ENCODE data around the gene HIGD2B.
"Not testable (repeated sequence)": the region's sequence is repeated elsewhere in the genome, so short reads cannot be mapped to it uniquely, and the experiment has no call there.

The HIGD2B gene

GRCh38 chr15:72636519-72637282 is 49.3 kb downstream of the HIGD2B start:
- H3K9me3 ChIP-seq (ENCODE audit: control insufficient read depth, insufficient read depth, low read length); H3K9ac ChIP-seq (ENCODE audit: low read depth, low read length); H3K4me1 ChIP-seq (ENCODE audit: control insufficient read depth, insufficient read depth, low read length); H3K27ac ChIP-seq (ENCODE audit: low read depth, low read length); H3K27me3 ChIP-seq (ENCODE audit: control insufficient read depth, insufficient read depth, low read length); H3K36me3 ChIP-seq (ENCODE audit: control insufficient read depth, insufficient read depth, low read length): not testable (repeated sequence)
- peak overlapping the region; percentile 60 for H3K4me3 ChIP-seq (ENCODE audit: low read depth, low read length)

DNA sequence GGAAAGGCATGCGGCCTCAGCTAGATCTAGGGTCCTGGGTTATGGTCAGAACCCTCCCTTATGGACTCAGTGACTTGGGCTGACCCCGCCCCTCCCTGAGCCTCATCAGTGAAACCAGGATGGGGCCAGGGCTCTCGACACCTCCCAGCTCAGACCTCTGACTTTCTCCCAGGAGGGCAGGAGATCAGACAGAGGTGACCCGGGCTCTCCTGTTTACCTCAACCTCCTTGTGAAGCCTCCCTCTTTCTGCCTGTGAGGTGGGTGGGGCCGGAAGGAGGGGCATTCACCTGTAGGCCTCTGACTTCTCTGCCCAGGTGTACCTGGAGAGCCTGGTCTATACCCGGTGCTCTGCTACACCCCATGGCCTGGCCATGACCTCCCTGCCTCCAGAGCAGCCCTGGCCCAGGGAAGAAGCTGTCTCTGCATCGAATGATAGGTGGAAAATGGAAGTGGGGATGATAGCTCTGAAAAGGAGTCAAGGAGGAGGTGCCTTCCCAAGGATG is 56.9 kb downstream of the HIGD2B start:
- not testable (repeated sequence) for H3K36me3 ChIP-seq (ENCODE audit: control insufficient read depth, insufficient read depth, low read length)

DNA sequence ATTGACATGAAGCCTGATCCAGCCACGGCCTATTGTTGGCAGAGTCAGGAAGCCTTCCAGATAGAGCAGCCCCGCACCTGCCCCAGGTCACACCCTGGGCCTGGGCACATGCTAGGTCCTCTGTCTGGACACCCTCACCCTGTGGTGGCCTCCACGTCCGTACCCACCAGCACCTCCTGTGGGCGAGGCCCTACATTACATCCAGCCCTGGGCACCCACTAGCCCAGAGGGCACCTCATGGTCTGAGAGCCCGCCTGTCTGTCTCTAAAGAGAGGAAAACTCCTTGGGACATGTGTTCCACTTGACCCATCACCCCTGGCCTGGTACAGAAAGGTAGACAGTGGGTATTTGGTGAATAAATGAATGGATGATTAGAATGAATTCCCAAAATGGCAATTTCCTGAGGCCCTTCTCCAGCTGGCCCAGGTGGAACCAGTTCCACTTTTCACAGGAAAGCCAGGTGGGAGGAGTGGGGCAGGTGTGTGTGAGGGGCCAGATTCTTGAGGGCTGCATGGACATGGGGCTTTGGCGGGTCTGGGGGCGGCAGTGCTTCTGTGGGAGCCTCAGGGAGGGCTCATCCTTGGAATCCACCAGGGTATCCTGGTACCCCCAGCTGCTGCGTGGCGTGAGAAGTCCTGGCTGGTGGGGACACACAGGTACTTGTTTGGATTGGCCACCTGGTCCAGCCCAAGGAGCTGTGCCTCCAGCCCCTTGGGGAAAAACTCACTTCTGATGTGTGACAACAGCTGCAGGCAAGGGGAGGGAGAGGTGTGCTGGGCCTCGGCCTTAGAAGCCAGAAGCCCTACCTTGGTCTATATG is 57.5 kb downstream of the HIGD2B start:
- not testable (repeated sequence) for H3K27me3 ChIP-seq (ENCODE audit: control insufficient read depth, insufficient read depth, low read length); H3K27ac ChIP-seq (ENCODE audit: low read depth, low read length); H3K9me3 ChIP-seq (ENCODE audit: control insufficient read depth, insufficient read depth, low read length); H3K4me3 ChIP-seq (ENCODE audit: low read depth, low read length); H3K9ac ChIP-seq (ENCODE audit: low read depth, low read length); H3K4me1 ChIP-seq (ENCODE audit: control insufficient read depth, insufficient read depth, low read length); H3K36me3 ChIP-seq (ENCODE audit: control insufficient read depth, insufficient read depth, low read length)

More for the DNA sequence above, 56.9 kb downstream of the HIGD2B start:
- not testable (repeated sequence) for H3K27ac ChIP-seq (ENCODE audit: low read depth, low read length); H3K4me3 ChIP-seq (ENCODE audit: low read depth, low read length); H3K9ac ChIP-seq (ENCODE audit: low read depth, low read length); H3K4me1 ChIP-seq (ENCODE audit: control insufficient read depth, insufficient read depth, low read length); H3K9me3 ChIP-seq (ENCODE audit: control insufficient read depth, insufficient read depth, low read length); H3K27me3 ChIP-seq (ENCODE audit: control insufficient read depth, insufficient read depth, low read length)

DNA sequence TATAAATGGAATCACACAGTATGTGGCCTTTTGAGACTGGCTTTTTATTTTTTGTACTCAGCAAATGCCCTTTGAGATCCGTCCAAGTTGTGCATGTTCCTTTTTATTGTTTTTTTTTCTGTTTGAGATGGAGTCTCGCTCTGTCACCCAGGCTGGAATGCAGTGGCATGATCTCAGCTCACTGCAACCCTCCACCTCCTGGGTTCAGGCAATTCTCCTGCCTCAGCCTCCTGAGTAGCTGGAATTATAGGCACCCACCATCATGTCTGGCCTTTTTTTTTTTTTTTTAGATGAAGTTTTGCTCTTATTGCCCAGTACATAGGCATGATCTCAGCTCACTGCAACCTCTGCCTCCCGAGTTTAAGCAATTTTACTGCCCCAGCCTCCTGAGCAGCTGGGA is 59.8 kb downstream of the HIGD2B start:
- H3K4me1 ChIP-seq (ENCODE audit: control insufficient read depth, insufficient read depth, low read length); H3K4me3 ChIP-seq (ENCODE audit: low read depth, low read length); H3K9ac ChIP-seq (ENCODE audit: low read depth, low read length); H3K36me3 ChIP-seq (ENCODE audit: control insufficient read depth, insufficient read depth, low read length); H3K27me3 ChIP-seq (ENCODE audit: control insufficient read depth, insufficient read depth, low read length); H3K9me3 ChIP-seq (ENCODE audit: control insufficient read depth, insufficient read depth, low read length); H3K27ac ChIP-seq (ENCODE audit: low read depth, low read length): not testable (repeated sequence)
